Kasumi-1 (cell line): Measurements from ENCODE around the gene STRIP1.
A peak's percentile ranks its signal among the peaks of the same experiment; 100 is the strongest.
"Not testable (repeated sequence)": the region's sequence is repeated elsewhere in the genome, so short reads cannot be mapped to it uniquely, and the experiment has no call there.

Experiments used
- DNase-seq, 2 experiments: peaks; one replicate each; lab custom pipeline; 2025; lab: John Stamatoyannopoulos, UW

STRIP1 gene

DNA sequence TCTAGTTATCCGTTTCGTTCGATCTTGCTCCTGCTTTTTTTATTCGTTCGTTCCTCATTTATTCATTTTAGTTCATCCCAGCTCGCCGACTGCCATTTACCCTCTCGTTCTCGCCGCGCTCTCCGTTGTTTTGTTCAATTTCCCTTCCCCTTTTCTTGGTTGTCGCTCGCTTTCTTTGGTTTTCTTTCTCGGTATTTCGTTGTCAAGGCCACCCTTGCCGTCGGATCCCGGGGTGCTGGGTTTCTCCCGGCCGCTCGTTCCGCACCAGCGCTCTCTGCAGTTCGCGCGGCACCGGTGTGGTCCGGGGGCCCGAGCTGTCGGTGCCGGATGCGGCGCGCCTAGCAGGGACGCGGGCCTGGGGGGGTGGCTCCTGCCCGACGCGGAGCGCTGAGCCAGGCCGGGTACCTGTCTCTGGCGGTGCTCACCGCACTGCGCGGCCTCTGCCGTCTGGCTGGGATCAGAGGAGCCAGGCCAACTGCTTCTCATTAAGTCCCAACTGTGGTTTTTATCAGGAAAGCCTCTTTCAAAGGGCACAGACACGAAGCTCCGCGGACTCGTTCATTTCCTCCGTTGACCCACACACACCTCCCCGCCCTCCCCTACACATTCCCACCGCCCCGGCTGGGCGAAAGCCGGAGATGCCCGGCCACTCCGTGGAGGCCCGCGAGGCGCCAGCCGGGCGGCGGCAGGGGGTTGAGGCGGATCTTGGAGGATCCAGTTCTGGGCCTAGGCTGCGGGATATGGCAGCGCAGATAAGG lies 34.4 kb downstream of the STRIP1 start:
- DNase-seq, result no peak

DNA sequence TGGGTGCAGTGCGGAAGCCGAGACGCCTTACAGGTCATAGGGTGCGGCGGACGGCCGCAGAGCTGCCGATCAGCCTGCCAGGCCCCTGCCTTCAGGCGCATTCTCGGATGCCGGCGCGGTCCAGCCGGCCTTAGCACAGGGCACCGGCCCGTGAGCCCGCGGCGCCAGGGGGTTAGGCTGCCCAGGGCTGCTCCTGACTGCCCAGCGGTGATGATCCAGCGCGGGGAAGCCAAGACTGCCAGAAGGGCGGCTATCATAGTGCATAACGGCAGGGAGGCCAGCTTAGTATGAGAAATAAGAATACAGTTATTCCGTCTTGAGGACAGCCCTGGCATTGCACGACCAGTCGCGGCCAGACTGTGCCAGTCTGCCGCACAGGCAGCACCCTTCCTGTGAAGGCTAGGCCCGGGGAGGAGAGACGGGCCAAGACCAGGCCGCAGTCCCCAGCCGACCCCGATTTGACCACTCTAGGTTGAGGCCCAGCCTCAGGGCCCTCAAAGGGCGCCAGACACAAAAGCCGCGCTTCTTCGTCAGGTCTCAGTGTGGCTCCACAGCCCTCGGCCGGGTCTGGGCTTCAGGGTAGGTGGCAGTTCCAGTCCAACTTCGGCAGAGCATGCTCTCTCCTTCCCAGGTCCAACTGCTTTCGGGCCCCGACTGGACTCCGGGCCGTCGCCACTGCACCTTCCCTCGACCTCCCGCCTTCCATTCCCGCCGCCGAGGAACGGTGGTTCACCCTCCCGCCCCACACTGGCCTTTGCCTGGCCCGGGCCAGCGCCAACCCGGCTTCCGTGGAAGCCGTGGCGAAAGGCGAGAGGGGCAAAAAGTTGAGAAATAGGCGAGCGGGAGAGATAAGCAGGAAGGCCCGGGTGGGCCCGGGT lies 35.2 kb downstream of the STRIP1 start:
- DNase-seq, result no peak

DNA sequence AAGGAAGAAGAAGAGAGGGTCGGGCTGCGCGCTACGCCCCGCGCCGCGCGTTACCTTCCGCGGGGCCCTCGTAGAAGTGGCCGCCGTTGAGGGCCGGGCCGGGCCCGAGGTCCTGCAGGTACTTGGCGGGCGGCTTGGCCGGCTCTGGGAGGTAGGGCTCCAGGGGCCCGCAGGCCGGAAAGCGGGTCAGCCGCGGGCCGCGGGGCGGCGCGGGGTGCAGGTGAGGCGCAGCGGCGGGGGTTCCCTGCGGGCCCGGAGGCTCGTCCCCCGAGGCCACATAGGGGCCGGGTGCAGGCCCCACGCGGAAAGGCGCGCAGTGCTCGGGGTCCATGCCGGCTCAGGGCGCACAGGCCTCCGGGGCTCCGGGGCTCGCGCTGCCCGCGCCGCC lies 35.9 kb downstream of the STRIP1 start:
- DNase-seq, result no peak

DNA sequence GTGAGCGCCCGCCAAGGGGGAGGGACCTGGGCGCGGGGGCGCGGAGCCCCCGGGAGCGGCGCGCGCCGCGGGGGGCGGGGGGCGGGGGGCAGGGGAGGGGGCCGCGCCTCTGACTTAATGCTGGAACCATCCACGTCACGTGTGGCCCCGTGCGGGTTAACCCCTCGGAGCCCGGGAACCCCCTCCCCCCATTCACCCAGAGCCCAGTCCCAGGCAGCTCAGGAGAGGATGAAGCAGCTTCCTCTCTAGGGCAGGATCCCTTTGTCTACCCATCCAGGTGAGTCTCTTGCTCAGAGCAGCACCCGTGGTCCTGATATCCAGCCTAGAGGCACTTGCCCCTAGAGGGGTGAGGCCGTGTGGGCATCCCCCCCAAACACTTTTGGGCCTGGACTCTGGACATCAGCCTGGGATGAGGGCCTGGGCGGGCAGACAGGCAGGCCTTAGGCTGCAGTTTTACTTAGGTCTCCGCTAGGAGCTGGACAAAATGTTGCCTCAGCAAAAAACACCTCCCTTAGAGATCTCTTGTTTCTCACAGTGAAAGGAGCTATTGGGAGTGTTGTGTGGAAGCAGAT lies 36.3 kb downstream of the STRIP1 start, which contains the start of gene ALX3:
TSS of gene ALX3 (minus strand) at position 2 of the 572 bp plus-strand sequence. CDS start 60 bp downstream, outside the sequence.
- DNase-seq, result no peak

DNA sequence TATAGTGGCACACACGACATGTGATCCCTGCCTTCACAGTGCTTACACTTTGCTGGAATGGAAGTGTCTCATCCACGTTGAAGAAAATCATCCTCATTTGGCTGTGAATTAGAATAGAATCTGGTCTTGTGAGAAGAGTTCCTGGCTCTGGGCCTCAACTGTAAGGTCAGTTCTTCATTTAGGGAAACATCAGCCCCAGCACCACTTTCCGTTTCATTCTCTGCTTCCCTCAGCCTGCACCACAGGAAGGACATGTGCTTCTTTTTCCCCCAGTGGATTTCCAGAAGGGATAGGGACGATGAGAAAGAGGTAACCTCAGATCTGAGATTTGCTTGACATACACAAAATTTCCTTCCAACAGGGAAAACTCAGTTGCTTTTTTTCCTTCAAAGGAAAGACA lies 39.7 kb downstream of the STRIP1 start:
- no peak for DNase-seq

DNA sequence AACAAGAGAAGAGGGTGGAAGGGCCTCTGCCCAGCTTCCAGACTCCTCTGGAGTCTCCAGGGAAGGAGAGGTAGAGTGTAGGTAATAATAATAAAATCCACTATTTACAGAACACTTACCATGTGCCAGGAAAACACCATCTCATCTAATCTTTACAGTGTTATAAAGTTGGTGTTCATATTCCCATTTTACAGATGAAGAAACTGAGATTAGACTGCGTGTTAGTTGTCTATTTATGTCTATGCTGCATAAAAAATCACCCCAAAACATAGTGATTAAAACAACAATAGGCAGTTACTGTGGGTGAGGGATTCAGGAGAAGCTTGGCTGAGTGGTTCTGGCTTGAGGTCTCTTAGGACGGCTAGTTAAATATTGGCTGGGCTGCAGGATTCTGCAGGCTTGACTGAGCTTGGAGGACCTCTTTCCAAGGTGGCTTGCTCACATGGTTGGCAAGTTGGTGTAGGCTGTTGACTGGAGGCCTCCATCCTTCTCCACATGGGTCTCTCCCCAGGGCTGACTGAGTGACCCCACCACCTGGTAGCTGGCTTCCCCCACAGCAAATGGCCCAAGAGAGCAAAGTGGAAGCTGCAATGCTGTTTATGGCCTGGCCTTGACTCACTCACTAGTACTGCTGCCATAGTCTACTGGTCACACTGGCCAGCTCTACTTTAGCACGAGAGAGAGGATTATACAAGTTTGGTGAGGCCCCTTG lies 42.5 kb downstream of the STRIP1 start:
- DNase-seq, result no peak

DNA sequence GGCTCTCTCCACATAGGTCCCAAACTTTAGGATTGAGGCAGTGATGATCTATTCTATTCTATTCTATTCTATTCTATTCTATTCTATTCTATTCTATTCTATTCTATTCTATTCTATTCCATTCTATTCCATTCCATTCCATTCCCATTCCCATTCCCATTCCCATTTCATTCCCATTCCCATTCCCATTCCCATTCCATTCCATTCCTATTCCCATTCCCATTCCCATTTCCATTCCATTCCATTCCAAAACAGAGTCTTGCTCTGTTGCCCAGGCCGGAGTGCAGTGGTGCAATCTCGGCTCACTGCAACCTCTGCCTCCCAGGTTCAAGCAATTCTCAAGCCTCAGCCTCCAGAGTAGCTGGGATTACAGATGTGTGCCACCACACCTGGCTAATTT lies 45.6 kb downstream of the STRIP1 start:
- DNase-seq, result not testable (repeated sequence)

DNA sequence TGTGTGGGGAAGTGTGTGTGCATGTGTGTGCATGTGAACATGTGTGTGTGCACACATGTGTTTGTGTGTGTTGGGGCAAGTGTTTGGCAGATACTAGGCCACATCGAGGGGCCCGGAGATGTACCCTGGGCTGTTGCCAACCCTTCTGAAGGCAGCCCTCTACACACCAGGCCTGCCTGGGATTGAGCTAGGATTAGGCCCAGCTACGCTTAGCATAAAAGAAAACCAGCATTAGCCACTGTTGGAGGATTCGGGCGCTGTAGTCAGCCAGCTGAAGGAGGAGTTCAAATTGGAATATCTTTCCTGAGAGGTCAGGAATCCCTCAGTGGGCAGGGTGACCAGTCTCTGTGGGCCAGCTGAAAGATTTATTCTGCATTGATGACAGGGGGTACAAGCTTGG lies 46.6 kb downstream of the STRIP1 start:
- no peak for DNase-seq

DNA sequence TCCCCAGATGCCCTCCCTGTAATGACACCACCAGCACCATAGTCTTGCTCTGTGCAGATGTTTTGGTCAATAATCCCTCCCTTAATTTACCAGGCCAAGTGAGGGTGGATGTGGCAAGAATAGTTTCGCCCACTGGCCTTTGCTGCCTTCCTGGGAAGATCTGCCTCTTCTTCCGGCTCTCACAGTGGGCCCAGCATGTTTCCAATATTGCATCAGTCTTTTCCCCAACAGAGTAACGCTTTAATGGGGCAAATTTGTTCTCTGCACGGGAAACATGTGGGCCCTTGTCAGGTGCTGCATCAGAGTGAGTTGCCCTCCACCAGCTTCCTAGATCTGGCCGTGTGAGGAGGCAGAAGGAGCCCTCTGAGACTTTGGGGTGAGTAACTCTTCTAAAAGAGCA lies 48.1 kb downstream of the STRIP1 start:
- DNase-seq, result no peak

DNA sequence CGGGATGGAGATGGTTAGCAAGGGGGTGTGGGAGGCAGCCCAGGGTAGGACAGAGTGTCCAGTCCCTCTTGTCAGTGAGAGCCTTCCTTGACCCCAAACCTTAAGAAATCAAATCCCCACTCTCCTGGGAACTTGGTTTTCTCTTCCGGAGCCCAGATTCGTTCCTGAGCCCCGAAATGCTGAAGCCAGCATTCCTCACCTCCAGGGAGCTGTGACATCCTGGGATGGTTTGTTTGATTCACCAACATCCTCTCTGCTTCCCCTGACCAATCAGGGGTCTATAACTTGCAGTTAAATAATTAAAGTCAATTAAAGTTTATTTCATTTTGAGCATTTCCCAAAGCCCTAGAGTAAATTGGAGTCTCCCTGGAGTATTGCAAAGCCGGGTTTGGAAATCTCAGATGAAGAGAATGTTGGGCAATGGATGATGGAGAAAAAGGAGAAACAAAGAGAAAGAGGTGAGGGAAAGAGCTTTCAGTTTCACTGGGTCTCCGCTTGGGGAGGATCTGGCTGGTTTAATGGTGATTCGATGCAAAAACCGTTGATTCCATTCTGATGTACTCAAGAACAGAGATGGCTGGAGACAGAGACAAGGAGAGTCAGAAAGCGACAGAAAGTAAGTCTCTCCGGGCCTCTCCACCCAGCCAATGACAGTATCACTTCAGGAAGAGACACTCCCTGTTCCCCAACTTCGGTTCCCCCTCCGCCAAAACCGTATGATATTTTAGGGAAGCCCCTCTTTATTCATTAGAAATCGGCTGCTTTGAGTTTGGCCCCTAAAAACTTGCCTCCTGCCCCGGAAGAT lies 48.8 kb downstream of the STRIP1 start:
- peak in 1 of 2 experiments; percentile 9 for DNase-seq

DNA sequence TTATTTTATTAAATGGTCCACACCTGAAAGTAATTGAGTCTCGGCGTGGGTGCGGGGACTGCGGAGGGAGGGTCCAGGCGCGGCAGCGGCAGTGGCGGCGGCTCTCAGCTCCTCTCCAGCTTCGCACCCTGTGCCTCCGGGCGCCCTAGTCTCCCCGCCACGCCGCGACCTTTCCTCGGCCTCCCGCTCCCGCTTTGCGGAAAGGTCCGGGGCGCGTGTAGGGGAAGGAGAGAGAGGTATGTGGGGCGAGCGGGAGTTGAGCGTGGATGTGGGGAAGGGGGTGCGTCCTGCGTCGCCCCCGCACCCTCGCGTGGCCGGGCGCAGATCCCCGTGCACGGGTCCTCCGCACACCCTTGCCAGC lies 49.4 kb downstream of the STRIP1 start:
- no peak for DNase-seq

DNA sequence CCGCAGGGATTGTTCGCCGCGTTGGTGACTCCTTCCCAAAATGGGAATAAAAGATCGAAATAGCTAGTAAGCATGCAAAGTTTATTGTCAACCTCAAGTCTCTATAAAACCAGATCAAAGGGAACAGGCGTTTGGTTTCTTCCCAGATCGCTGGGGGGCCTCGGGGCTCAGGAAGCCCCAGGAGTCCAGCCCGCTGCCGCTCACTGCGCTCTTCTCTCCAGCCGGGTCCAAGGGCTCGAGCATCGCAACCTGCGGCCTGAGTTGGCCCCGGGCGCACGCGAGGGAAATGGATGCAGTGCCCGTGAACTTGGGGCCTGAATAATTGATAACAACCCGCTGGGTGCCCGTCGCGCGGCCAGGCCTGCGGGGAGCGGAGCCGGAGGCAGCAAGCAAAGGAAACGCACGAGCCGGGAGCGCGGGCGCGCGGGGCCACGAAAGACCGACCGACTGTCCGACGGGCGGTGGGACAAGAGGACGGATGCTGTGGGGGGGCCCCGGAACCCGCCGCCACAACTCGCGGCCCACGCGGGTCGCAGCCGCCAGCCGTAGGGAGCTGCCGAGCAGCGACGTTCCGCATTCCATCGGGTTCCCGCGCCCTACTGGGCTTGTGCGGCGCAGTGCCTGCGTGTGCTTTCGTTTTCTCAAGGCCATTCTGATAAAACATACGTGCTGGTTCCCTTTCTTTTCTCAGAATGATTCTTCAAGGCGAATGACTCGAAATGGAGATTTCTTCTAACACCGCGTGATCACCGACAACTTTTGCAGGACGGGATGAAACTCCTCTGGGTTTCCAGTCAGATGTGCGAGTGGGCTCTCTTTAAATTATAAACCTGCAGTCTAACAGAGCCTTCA lies 50.0 kb downstream of the STRIP1 start:
- DNase-seq, result peak; percentile 12 to 27

DNA sequence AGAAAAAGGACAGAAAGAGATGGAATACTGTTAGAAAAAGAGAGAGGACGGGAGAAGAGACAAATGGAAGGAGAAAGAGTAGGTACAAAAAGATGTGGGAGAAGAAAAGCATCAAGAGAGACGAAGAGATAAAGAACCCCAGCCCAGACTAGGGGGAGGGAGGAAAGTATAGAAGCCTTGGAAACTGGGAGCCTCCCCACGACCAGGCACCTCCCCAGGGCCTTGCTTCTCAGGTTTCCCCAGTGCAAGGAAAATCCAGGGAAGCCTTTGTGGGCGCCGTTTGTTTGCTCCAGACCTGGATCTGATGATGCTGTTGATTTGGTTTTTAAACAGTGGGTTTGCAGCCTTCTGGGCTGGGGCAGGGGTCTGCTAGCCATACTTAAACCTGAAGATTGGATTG lies 51.2 kb downstream of the STRIP1 start:
- no peak for DNase-seq

DNA sequence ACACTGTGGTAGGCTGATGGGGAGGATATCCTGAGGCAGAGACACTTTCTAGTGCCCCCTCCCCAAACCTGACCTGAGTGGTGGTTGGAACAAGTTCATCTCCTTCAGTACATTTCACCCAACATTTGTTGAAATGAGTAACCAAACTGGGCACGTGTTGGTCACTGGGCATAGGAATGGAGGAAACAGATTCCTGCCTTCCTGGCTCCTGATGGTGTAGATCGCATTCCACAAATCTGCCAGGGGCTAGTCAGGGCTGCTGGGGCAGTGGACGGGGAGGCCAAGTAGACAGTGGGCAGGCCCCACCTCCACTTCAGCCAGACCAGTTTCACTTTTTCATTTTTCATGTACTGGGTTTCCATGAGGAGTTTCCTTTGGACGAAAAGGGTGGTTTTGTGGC lies 52.5 kb downstream of the STRIP1 start:
- DNase-seq, result no peak

DNA sequence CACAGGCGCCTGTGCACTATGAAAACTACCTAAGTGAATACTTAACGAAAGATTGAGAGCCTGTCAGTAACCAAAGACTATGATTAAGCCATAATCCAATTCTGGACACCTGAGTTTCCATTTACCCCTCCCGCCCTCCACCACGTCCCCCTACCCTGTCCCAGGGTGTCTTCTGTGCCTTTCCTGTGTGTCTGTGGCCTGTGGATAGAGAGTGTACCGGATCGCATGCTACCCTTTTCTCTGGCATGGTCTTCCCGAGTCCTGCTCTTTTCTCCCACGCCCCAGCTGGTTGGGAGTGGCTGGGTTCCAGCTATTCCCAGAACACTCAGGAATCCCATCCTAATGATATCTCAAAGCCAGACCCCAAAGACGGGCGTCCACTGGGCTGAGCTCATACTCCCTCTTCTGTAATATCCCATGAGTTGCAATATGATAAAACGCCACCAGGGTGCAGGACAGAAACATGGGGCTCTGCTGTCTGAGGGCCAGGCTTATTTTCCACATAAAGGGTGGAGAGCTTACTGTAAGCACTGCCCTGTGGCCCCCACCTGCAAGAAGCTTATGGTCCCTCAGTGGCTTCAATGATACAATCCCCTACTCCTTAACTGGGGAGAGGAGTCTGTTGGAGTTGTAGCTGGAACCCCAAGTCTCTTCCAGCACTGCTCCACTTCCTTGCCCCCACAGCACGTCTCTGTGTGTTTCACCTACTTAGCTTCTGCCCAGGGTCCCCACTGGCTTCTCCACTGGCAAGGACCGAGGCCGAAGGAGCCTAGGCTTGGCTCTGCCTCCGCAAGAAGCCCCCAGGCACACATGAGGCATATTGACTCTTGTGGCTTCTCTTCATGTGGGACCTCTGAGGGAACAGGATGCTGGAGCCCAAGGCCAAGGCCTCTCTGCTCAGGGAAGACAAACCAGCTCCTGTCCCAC lies 53.7 kb downstream of the STRIP1 start:
- DNase-seq, result peak; percentile 75 to 76

DNA sequence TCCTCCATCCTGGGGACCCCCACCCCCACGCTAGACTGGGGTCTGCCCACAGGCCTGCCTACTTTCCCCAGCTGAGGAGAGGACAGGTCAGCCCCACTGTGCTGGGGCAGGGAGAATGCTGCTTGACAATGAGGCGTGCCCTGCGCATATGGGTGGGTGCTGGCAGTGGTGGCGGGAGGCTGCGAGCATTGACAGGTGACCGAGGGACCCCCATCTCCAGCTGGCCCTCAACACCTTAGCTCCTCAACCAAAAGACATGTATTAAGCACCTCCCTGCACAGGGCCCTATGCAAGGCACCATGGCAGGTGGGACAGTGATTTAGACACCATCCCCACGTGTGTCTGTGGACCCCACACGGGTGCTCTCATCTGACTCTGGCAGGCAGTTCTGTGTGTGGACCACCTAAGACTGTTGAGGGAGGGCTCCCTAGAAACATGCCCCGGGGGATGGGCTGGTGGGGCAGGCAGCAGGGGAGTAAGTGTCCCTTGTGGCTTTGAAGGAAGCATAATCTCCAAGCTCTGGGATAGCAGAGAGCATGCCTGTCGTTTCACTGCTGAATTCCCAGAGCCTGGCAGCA lies 54.4 kb downstream of the STRIP1 start:
- no peak for DNase-seq

DNA sequence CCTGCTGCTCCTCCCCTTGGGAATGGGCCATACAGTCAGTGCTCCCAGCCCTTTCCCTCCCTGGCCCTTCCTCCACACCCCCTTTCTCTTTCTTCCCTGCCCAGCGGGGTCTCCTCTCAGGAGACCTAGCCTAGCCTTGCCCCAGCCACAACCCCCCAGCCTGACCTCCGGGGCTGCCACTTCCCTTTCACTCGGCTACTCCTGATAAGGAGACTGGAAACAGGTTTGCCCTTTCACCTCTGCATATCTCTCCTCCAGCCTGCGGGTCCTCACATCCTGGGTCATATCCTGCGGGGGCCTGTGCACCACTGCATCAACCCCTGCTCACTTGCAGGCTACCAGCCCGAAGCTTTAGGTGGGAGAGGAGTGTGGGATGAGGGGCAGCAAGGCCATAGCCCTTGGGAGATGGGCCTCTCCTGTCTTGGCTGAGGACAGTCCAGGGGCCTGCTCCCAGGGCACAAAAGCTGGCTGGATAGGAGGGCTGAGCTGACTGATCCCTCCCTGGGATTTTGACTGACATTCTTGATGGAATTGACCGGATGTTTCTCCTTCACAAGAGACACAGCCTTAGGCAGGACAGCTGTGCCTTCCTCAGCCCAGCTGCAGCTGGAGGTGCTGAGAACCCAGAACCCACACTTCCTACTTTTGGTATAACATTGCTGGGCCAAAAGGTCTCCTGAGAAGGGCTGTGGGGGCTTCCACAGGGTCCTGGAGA lies 55.3 kb downstream of the STRIP1 start:
- DNase-seq, result no peak

DNA sequence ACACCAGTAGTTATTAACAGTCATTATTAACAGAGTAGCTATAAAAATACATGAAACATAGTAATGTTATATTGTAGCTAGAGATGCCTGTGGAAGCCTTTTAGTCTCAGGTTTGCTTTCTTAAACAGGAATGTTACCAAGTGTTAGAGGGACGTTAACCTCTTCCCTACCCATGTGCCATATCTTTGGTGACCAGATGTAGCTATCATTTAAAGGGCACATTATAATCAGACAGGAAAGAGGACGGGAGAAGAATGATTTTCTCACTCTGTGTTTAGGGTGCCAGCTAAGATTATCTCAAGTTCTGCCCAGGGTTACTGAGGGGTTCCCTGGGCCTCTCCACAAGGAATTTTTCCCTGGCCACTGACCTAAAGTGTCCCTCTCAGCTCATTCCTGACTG lies 57.0 kb downstream of the STRIP1 start:
- DNase-seq, result no peak
